Bronchial epithelial cell (primary cell): Measurements from ENCODE around the gene MZF1. TPM values are rescaled to one million over a fixed set of nuclear protein-coding genes. Genes with fewer than 3 reads are reported as not detected.

ENCODE experiments used
- DNase-seq: peaks from one replicate; pipeline ENCODE4 v3.0.0-alpha.2; 2010; ENCODE audit warnings: low read depth
- FAIRE-seq: peaks from 2 replicates; lab custom pipeline; 2011; peaks lifted over from hg19 to GRCh38; lab: Jason Lieb, UNC
- H3K27me3 ChIP-seq: 2 replicates; pipeline ENCODE4 v1.5.1; 2011; ENCODE audit warnings: low read length; ENCODE audit not compliant: control insufficient read depth, insufficient read depth
- H3K36me3 ChIP-seq: 2 replicates; pipeline ENCODE4 v1.5.1; 2011; ENCODE audit warnings: low read length; ENCODE audit not compliant: control insufficient read depth, insufficient read depth
- H3K4me3 ChIP-seq: 2 replicates; pipeline ENCODE4 v1.5.1; 2011; ENCODE audit warnings: mild to moderate bottlenecking, low read depth, low read length, control low read depth
- total RNA-seq: library from RNA; depleted of rRNA; stranded (reverse); fragments of >200 nt; gene quantifications from 2 replicates; pipeline ENCODE4 v1.2.1, GENCODE V29; 2014
- TF ChIP-seq, protein P1 (sequence below): IDR thresholded peaks from 2 replicates; pipeline ENCODE4 v1.5.1; 2011; ENCODE audit warnings: mild to moderate bottlenecking, moderate library complexity, low read length, control low read depth, inconsistent platforms; ENCODE audit not compliant: insufficient read depth, severe bottlenecking

MZF1 gene
- total RNA-seq, 1 donor from 2014 or later = 14.7 TPM

GRCh38 chr19:58575183-58576041 lies 2.3 kb upstream of the MZF1 start:
- TF ChIP-seq, protein P1, sequence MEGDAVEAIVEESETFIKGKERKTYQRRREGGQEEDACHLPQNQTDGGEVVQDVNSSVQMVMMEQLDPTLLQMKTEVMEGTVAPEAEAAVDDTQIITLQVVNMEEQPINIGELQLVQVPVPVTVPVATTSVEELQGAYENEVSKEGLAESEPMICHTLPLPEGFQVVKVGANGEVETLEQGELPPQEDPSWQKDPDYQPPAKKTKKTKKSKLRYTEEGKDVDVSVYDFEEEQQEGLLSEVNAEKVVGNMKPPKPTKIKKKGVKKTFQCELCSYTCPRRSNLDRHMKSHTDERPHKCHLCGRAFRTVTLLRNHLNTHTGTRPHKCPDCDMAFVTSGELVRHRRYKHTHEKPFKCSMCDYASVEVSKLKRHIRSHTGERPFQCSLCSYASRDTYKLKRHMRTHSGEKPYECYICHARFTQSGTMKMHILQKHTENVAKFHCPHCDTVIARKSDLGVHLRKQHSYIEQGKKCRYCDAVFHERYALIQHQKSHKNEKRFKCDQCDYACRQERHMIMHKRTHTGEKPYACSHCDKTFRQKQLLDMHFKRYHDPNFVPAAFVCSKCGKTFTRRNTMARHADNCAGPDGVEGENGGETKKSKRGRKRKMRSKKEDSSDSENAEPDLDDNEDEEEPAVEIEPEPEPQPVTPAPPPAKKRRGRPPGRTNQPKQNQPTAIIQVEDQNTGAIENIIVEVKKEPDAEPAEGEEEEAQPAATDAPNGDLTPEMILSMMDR = peak; percentile 17
- peak; percentile 82 for DNase-seq
- peaks cover 8% of the 10 kb centered on the region for H3K36me3 ChIP-seq
- H3K4me3 ChIP-seq = peak overlapping the region; percentile 87
- no peaks in the 10 kb centered on the region for H3K27me3 ChIP-seq
- no peak for FAIRE-seq

DNA sequence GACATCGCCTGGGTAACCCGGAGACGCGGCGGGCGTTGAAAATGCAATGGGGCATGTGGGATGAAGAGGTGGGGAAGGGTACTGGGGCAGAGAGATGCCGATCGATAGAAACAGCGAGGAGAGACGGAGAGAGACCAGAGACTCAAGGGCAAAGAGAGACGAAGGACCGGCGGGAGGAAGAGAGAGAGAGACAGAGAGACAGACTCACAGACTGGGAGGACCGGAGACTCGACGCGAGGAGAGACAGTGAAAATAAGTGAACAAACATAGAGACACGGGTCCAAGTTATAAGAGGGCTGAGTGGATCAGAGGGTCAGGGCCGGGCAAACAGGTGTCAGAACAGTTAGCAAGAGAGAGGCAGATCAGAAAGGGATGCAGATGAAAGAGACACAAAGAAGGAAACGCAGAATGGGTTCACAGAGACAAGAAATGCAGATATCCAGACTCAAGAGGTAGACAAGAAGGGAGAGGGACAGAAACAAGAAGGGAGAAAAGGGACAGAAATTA lies 576 bp upstream of the MZF1 start:
- peak overlapping the region; percentile 95 for H3K4me3 ChIP-seq
- DNase-seq (no peak), FAIRE-seq (no peak)
- H3K27me3 ChIP-seq = no peaks in the 10 kb centered on the region
- TF ChIP-seq, protein P1 = no peak
- peaks cover 14% of the 10 kb centered on the region for H3K36me3 ChIP-seq

DNA sequence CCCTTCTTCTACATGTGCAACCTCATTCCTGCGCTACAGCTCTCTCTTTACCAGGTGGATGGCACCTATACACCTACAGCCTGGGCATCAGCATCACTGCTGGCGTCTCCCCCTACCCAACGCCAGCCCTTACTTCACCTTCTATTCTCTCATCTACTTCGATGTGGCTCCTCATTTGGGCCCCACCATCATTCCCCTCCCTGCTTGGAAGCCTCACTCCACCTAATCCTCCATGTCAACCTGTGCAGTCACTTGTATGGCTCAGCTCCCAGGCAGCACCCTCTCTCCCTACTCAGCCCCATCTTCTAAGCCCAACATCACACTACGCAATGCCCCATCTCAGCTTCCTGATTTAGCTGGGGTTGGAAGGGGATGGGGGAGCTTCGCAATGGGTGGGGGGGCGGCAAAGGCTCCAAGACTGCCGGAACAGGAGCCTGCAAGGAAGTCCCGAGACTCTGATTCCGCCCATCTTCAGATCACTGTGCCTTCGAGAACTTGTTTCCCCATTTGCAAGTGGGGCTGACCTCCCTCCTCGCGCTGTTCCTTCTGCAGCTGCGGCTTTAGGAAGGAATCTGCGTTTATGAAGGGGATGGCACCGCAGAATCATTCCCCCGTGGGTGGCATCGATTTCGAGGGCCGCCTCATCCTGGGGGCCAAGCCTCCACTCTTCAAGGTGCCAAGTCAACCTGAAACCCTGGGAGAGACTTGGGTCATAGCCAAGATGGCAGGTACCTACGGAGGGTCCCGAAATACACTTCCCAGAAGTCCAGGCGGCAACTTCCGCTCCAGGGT lies 913 bp downstream of the MZF1 start:
- Histone ChIP-seq H3K4me3 (peak overlapping the region; percentile 95), H3K27me3 (no peaks in the 10 kb centered on the region), H3K36me3 (peaks cover 19% of the 10 kb centered on the region)
- FAIRE-seq (no peak), DNase-seq (no peak)
- TF ChIP-seq, protein P1 = no peak

DNA sequence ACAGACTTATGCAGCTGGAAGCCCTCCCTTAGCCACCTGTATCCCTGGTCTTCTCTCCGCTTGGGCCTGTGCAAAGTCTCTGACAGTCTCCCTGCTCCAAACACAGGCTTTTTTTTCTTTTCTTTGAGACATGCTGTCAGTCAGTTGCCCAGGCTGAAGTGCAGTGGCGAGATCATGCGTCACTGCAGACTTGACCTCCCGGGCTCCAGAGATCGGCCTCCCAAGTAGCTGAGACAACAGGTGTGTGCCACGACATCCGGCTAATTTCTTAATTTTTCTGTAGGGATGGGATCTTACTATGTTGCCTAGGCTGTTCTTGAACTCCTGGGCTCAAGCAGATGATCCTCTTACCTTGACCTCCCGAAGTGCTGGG lies 1.6 kb downstream of the MZF1 start:
- Histone ChIP-seq H3K27me3 (no peaks in the 10 kb centered on the region), H3K4me3 (no peak overlapping the region), H3K36me3 (peaks cover 19% of the 10 kb centered on the region)
- FAIRE-seq (no peak), DNase-seq (no peak)
- TF ChIP-seq, protein P1 = no peak

DNA sequence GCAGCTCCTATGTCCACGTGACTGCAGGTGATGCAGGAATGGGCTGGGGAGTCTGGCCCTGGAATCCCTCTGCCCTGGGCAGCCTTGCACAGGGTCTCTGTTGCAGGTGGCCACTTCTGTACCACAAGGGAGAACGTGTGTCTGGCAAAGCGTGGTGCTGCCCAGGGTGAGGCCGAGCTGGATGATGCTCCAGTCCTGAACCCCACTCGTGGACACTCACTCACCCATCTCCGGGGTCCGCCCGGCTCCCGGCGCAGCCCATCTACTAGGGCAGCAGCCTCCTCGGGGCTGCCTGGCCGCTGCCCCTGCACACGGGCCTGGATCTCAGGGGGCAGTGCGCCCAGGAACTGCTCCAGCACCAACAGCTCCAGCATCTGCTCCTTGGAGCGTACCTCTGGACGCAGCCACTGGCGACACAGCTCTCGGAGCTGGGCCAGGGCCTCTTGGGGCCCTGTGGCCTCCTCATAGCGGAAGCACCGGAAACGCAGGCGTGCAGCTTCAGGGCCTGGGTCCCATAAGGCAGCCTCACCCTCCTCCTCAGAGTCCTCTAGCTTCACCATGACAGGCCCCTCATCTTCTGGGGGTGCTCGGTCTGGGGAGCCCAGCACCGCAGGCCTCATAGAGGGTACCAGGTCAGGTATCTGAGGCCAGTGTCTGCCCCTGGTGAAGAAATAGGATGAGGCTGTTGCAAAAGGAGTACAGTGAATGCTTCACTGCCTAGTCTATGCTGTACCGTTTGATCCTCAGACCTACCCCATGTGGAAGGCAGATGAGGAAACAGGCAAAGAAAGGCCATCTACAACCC lies 2.2 kb downstream of the MZF1 start:
- Histone ChIP-seq H3K36me3 (peaks cover 19% of the 10 kb centered on the region), H3K27me3 (no peaks in the 10 kb centered on the region), H3K4me3 (no peak overlapping the region)
- FAIRE-seq (no peak), DNase-seq (no peak)
- TF ChIP-seq, protein P1 = no peak
